ENCODE measurements around the gene TMEM114.
A peak's percentile ranks its signal among the peaks of the same experiment; 100 is the strongest.

TMEM114 gene

GRCh38 chr16:8623634-8624033 is 33.3 kb upstream of the TMEM114 start:
- H3K36me3 ChIP-seq (ENCODE audit: control insufficient read depth, insufficient read depth, low read length), result peaks cover 7% of the 10 kb centered on the region
- H3K9ac ChIP-seq (ENCODE audit: low read length), result no peak overlapping the region
- H3K4me1 ChIP-seq (ENCODE audit: control insufficient read depth, insufficient read depth, low read length), result peaks cover 8% of the 10 kb centered on the region
- no peaks in the 10 kb centered on the region for H3K27me3 ChIP-seq (ENCODE audit: control insufficient read depth, insufficient read depth, low read length)
- H3K4me3 ChIP-seq (ENCODE audit: low read length), result no peak overlapping the region
- no peaks in the 10 kb centered on the region for H3K9me3 ChIP-seq (ENCODE audit: control insufficient read depth, low read length)

- peaks cover 8% of the 10 kb centered on the region for H3K4me1 ChIP-seq (ENCODE audit: control insufficient read depth, insufficient read depth, low read length)
- H3K4me3 ChIP-seq (ENCODE audit: low read length), result peak overlapping the region; percentile 100
- H3K9me3 ChIP-seq (ENCODE audit: control insufficient read depth, low read length), result no peaks in the 10 kb centered on the region
- no peaks in the 10 kb centered on the region for H3K36me3 ChIP-seq (ENCODE audit: control insufficient read depth, insufficient read depth, low read length)
- H3K27me3 ChIP-seq (ENCODE audit: control insufficient read depth, insufficient read depth, low read length), result no peaks in the 10 kb centered on the region
- H3K9ac ChIP-seq (ENCODE audit: low read length), result peak overlapping the region; percentile 100
These were observed 32.0 kb upstream of the TMEM114 start for GRCh38 chr16:8622315-8622656.

- Histone ChIP-seq H3K9me3 (ENCODE audit: control insufficient read depth, low read length) (no peaks in the 10 kb centered on the region), H3K27me3 (ENCODE audit: control insufficient read depth, insufficient read depth, low read length) (no peaks in the 10 kb centered on the region)
These were observed 31.4 kb upstream of the TMEM114 start, which contains the start of gene METTL22 for GRCh38 chr16:8621572-8622314. METTL22 (plus strand) TSS chr16:8621698; CDS start chr16:8625666, 3,968 bp downstream.

GRCh38 chr16:8621222-8621571 is 30.9 kb upstream of the TMEM114 start:
- Histone ChIP-seq H3K27me3 (ENCODE audit: control insufficient read depth, insufficient read depth, low read length) (no peaks in the 10 kb centered on the region), H3K9me3 (ENCODE audit: control insufficient read depth, low read length) (no peaks in the 10 kb centered on the region), H3K4me3 (ENCODE audit: low read length) (peak overlapping the region; percentile 100), H3K4me1 (ENCODE audit: control insufficient read depth, insufficient read depth, low read length) (peaks cover 8% of the 10 kb centered on the region), H3K36me3 (ENCODE audit: control insufficient read depth, insufficient read depth, low read length) (no peaks in the 10 kb centered on the region), H3K9ac (ENCODE audit: low read length) (peak overlapping the region; percentile 100)

More at GRCh38 chr16:8621572-8622314, 31.4 kb upstream of the TMEM114 start, which contains the start of gene METTL22:
- Histone ChIP-seq H3K9ac (ENCODE audit: low read length) (peak within 1 kb of the TSS; percentile 100), H3K4me1 (ENCODE audit: control insufficient read depth, insufficient read depth, low read length) (peaks cover 8% of the 10 kb centered on the region), H3K36me3 (ENCODE audit: control insufficient read depth, insufficient read depth, low read length) (no peaks in the 10 kb centered on the region), H3K4me3 (ENCODE audit: low read length) (peak within 1 kb of the TSS; percentile 100)

- Histone ChIP-seq H3K36me3 (ENCODE audit: control insufficient read depth, insufficient read depth, low read length) (no peaks in the 10 kb centered on the region), H3K4me1 (ENCODE audit: control insufficient read depth, insufficient read depth, low read length) (peaks cover 8% of the 10 kb centered on the region), H3K9me3 (ENCODE audit: control insufficient read depth, low read length) (no peaks in the 10 kb centered on the region), H3K27me3 (ENCODE audit: control insufficient read depth, insufficient read depth, low read length) (no peaks in the 10 kb centered on the region), H3K4me3 (ENCODE audit: low read length) (no peak overlapping the region), H3K9ac (ENCODE audit: low read length) (no peak overlapping the region)
These were observed 30.2 kb upstream of the TMEM114 start for GRCh38 chr16:8620535-8620934.

GRCh38 chr16:8619671-8620370 is 29.5 kb upstream of the TMEM114 start:
- Histone ChIP-seq H3K9me3 (ENCODE audit: control insufficient read depth, low read length) (no peaks in the 10 kb centered on the region), H3K4me1 (ENCODE audit: control insufficient read depth, insufficient read depth, low read length) (peaks cover 8% of the 10 kb centered on the region), H3K9ac (ENCODE audit: low read length) (no peak overlapping the region), H3K4me3 (ENCODE audit: low read length) (no peak overlapping the region), H3K27me3 (ENCODE audit: control insufficient read depth, insufficient read depth, low read length) (no peaks in the 10 kb centered on the region), H3K36me3 (ENCODE audit: control insufficient read depth, insufficient read depth, low read length) (no peaks in the 10 kb centered on the region)

- Histone ChIP-seq H3K9me3 (ENCODE audit: control insufficient read depth, low read length) (no peaks in the 10 kb centered on the region), H3K27me3 (ENCODE audit: control insufficient read depth, insufficient read depth, low read length) (no peaks in the 10 kb centered on the region), H3K4me3 (ENCODE audit: low read length) (no peak overlapping the region), H3K9ac (ENCODE audit: low read length) (no peak overlapping the region), H3K36me3 (ENCODE audit: control insufficient read depth, insufficient read depth, low read length) (no peaks in the 10 kb centered on the region), H3K4me1 (ENCODE audit: control insufficient read depth, insufficient read depth, low read length) (no peaks in the 10 kb centered on the region)
These were observed 24.2 kb upstream of the TMEM114 start for GRCh38 chr16:8614435-8615029.

GRCh38 chr16:8611886-8612600 is 21.7 kb upstream of the TMEM114 start:
- no peak overlapping the region for H3K9ac ChIP-seq (ENCODE audit: low read length)
- H3K4me3 ChIP-seq (ENCODE audit: low read length), result no peak overlapping the region

GRCh38 chr16:8611122-8611521 is 20.8 kb upstream of the TMEM114 start:
- Histone ChIP-seq H3K27me3 (ENCODE audit: control insufficient read depth, insufficient read depth, low read length) (peaks cover 3% of the 10 kb centered on the region), H3K9me3 (ENCODE audit: control insufficient read depth, low read length) (no peaks in the 10 kb centered on the region), H3K4me1 (ENCODE audit: control insufficient read depth, insufficient read depth, low read length) (no peaks in the 10 kb centered on the region), H3K9ac (ENCODE audit: low read length) (no peak overlapping the region), H3K36me3 (ENCODE audit: control insufficient read depth, insufficient read depth, low read length) (no peaks in the 10 kb centered on the region), H3K4me3 (ENCODE audit: low read length) (no peak overlapping the region)

More at GRCh38 chr16:8611886-8612600, 21.7 kb upstream of the TMEM114 start:
- Histone ChIP-seq H3K36me3 (ENCODE audit: control insufficient read depth, insufficient read depth, low read length) (no peaks in the 10 kb centered on the region), H3K9me3 (ENCODE audit: control insufficient read depth, low read length) (no peaks in the 10 kb centered on the region), H3K4me1 (ENCODE audit: control insufficient read depth, insufficient read depth, low read length) (no peaks in the 10 kb centered on the region), H3K27me3 (ENCODE audit: control insufficient read depth, insufficient read depth, low read length) (peaks cover 3% of the 10 kb centered on the region)

GRCh38 chr16:8607214-8607613 is 16.9 kb upstream of the TMEM114 start:
- no peak overlapping the region for H3K9ac ChIP-seq (ENCODE audit: low read length)
- H3K27me3 ChIP-seq (ENCODE audit: control insufficient read depth, insufficient read depth, low read length), result peaks cover 3% of the 10 kb centered on the region
- no peaks in the 10 kb centered on the region for H3K36me3 ChIP-seq (ENCODE audit: control insufficient read depth, insufficient read depth, low read length)
- no peaks in the 10 kb centered on the region for H3K9me3 ChIP-seq (ENCODE audit: control insufficient read depth, low read length)
- H3K4me1 ChIP-seq (ENCODE audit: control insufficient read depth, insufficient read depth, low read length), result no peaks in the 10 kb centered on the region
- no peak overlapping the region for H3K4me3 ChIP-seq (ENCODE audit: low read length)

GRCh38 chr16:8605554-8605953 is 15.2 kb upstream of the TMEM114 start:
- H3K36me3 ChIP-seq (ENCODE audit: control insufficient read depth, insufficient read depth, low read length), result no peaks in the 10 kb centered on the region
- no peak overlapping the region for H3K4me3 ChIP-seq (ENCODE audit: low read length)
- H3K4me1 ChIP-seq (ENCODE audit: control insufficient read depth, insufficient read depth, low read length), result no peaks in the 10 kb centered on the region
- no peaks in the 10 kb centered on the region for H3K9me3 ChIP-seq (ENCODE audit: control insufficient read depth, low read length)
- no peak overlapping the region for H3K9ac ChIP-seq (ENCODE audit: low read length)
- H3K27me3 ChIP-seq (ENCODE audit: control insufficient read depth, insufficient read depth, low read length), result peaks cover 3% of the 10 kb centered on the region

Measured in mucosa of stomach (tissue), 1 donor.